Measurements from ENCODE around the gene CXCL14. TPM values are rescaled to one million over a fixed set of nuclear protein-coding genes. Genes with fewer than 3 reads are reported as not detected.

CXCL14 gene, protein sequence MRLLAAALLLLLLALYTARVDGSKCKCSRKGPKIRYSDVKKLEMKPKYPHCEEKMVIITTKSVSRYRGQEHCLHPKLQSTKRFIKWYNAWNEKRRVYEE
- total RNA-seq (1 to 10 TPM in 8 of 9 donors, under 1 TPM in 1; 0.06 to 3.6 (median 2.0) TPM), polyA plus RNA-seq (10 to 100 TPM in 1 of 3 donors, 1 to 10 TPM in 2; 1.2 to 30.0 (median 7.6) TPM)
- long read RNA-seq, donor 1 = 0 reads
- long read RNA-seq, donor 2 = 0 reads
- long read RNA-seq, donor 3 = 0 reads
- long read RNA-seq, donor 4, partial matches to known transcripts = 0 of 1 reads
- long read RNA-seq, donor 4, other reads (novel, unspliced or antisense) = 0 of 1 reads
- long read RNA-seq, donor 5, transcript CXCL14-202 (4 exons, 1,760 nt) = major isoform, 5 of 6 reads
- long read RNA-seq, donor 5, partial matches to known transcripts = 1 of 6 reads
- long read RNA-seq, donor 5, other reads (novel, unspliced or antisense) = 0 of 6 reads
- long read RNA-seq, donor 6 = 0 reads
- long read RNA-seq, donor 7 = 0 reads
- long read RNA-seq, donor 8, partial matches to known transcripts = 0 of 2 reads
- long read RNA-seq, donor 8, other reads (novel, unspliced or antisense) = 0 of 2 reads
- long read RNA-seq, donor 9 = 0 reads
- long read RNA-seq, donor 10 = 0 reads

DNA sequence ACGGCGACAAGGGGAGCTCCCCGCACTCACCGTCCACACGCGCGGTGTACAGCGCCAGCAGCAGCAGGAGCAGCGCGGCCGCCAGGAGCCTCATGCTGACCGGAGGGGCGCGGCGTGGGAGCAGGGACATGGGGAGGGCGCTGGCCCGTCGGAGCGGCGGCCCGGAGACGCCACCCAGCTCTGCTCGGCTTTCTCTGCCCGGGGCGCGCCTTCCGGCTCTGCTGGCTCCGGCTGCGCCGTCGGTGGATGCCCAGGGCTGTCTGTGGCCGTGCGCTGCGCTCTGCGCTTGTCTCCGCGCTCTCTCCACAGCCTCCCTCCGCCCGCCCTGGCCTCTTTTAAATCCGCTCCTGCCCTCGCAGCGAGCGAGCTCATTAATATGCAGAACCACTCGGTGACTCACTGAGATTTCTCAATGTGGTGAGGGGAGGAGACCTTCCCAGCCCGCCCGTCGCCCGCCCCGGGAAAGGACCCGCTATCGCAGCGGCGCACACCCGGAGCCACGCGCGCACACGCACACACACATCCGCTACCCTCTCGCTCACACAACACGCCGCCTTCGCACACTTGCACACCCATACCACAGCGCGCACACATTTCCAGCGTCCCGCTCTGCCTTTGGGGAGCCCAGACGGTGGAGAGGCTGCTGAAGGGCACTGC is at the start of gene CXCL14:
Gene CXCL14, minus strand, starts transcription at position 307 of the 657 bp plus-strand sequence. Its CDS starts 213 bp downstream, at position 94.
- WGBS, 4 donors = 1 to 2% (median 2%) methylated on average over 20 to 68 of the region's 68 CpGs
- Histone ChIP-seq H3K36me3 (replicated peaks in 1 of 2) (no peaks in the 10 kb centered on the region), H3K27ac (no peak within 1 kb of the TSS), H3K4me3 (no peak within 1 kb of the TSS), H3K9me3 (replicated peaks in 1 of 3) (no peaks in the 10 kb centered on the region), H3K4me1 (replicated peaks in 1 of 2) (no peaks in the 10 kb centered on the region), H3K27me3 (peaks cover 50% of the 10 kb centered on the region)
- DNase-seq = peak in 6 of 7 donors; percentile 22 to 69 (median 54)
- TF ChIP-seq, protein P1, sequence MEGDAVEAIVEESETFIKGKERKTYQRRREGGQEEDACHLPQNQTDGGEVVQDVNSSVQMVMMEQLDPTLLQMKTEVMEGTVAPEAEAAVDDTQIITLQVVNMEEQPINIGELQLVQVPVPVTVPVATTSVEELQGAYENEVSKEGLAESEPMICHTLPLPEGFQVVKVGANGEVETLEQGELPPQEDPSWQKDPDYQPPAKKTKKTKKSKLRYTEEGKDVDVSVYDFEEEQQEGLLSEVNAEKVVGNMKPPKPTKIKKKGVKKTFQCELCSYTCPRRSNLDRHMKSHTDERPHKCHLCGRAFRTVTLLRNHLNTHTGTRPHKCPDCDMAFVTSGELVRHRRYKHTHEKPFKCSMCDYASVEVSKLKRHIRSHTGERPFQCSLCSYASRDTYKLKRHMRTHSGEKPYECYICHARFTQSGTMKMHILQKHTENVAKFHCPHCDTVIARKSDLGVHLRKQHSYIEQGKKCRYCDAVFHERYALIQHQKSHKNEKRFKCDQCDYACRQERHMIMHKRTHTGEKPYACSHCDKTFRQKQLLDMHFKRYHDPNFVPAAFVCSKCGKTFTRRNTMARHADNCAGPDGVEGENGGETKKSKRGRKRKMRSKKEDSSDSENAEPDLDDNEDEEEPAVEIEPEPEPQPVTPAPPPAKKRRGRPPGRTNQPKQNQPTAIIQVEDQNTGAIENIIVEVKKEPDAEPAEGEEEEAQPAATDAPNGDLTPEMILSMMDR (IDR thresholded peaks at IDR 0.05) = no peak
- TF ChIP-seq POLR2A (IDR thresholded peaks at IDR 0.05) = peak in 1 of 2 donors; percentile 41
- intact Hi-C loops (cut with DNase I) = no loop called here

DNA sequence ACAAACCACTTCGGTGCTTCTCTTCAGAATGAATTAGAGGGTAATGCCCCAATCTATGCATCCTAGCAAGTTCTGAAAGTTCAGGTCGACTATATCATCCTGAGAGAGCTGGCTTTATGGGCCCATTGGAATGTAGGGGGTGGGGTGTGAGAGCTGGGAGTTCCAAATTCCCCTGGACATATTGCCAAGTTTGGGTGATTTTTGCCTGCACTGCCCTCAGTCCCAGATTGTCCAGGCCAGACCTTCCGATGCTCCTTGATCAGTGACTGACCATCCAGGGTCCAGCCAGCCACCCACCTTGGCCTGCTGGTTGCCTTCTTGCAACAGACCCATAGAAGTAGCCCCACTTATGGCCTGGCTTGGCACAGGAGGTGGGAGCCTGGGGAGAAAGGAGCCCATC is 47.8 kb upstream of the CXCL14 start:
- WGBS, 4 donors = 53 to 86% (median 76%) methylated on average over 2 to 3 of the region's 3 CpGs
- intact Hi-C loops (cut with DNase I) = no loop called here
- Histone ChIP-seq H3K9me3 (replicated peaks in 1 of 3) (no peaks in the 10 kb centered on the region), H3K4me1 (replicated peaks in 1 of 2) (no peaks in the 10 kb centered on the region), H3K27ac (no peak overlapping the region), H3K4me3 (no peak overlapping the region), H3K36me3 (replicated peaks in 1 of 2) (no peaks in the 10 kb centered on the region), H3K27me3 (no peaks in the 10 kb centered on the region)
- TF ChIP-seq, protein P1 (IDR thresholded peaks at IDR 0.05) = no peak
- no peak for TF ChIP-seq POLR2A (IDR thresholded peaks at IDR 0.05)
- DNase-seq = no peak

DNA sequence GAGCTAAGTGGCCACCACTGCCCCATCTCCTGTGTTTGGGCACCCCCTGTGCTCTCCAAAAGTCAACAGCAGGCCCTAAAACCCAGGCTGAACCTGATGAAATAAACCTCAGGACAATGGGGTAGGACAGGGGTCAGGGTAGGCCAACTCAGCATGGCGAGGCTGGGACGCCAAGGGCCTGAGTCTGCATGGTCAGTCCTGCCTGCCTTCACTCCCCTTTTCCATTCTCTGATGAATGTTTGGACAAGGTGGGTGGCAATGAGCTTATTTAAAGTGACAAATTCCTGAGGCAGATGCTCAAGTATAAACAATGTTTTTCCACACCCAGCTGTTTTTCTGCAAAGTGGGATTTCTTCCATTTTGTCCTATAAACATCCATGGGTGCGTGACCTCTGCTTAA is 47.2 kb upstream of the CXCL14 start:
- no peak for TF ChIP-seq POLR2A (IDR thresholded peaks at IDR 0.05)
- TF ChIP-seq, protein P1 (IDR thresholded peaks at IDR 0.05) = no peak
- Histone ChIP-seq H3K4me3 (no peak overlapping the region), H3K36me3 (replicated peaks in 1 of 2) (no peaks in the 10 kb centered on the region), H3K27ac (no peak overlapping the region), H3K9me3 (replicated peaks in 1 of 3) (no peaks in the 10 kb centered on the region), H3K27me3 (no peaks in the 10 kb centered on the region), H3K4me1 (replicated peaks in 1 of 2) (no peaks in the 10 kb centered on the region)
- intact Hi-C loops (cut with DNase I) = no loop called here
- 89 to 94% (median 91%) methylated on average over 3 of the region's 3 CpGs for WGBS, 4 donors
- no peak for DNase-seq

GRCh38 chr5:135625486-135625885 is 46.7 kb upstream of the CXCL14 start:
- WGBS, 4 donors = 82 to 83% (median 83%) methylated on average over 1 of the region's 1 CpG; no CpG with 5 or more reads in 1 of the 4 donors
- no peaks in the 10 kb centered on the region for H3K36me3 ChIP-seq (replicated peaks in 1 of 2)
- DNase-seq = no peak
- H3K27ac ChIP-seq = no peak overlapping the region
- no peaks in the 10 kb centered on the region for H3K9me3 ChIP-seq (replicated peaks in 1 of 3)
- no peak overlapping the region for H3K4me3 ChIP-seq
- intact Hi-C loops (cut with DNase I) = no loop called here
- H3K4me1 ChIP-seq (replicated peaks in 1 of 2) = no peaks in the 10 kb centered on the region
- no peak for TF ChIP-seq POLR2A (IDR thresholded peaks at IDR 0.05)
- TF ChIP-seq, protein P1 (IDR thresholded peaks at IDR 0.05) = no peak
- H3K27me3 ChIP-seq = no peaks in the 10 kb centered on the region

Data from adrenal gland (tissue), 19 donors.